ENCODE results near the gene SSR1.
A peak's percentile ranks its signal among the peaks of the same experiment; 100 is the strongest.

The SSR1 gene

GRCh38 chr6:7258231-7258763 is 54.7 kb downstream of the SSR1 start:
- DNase-seq (ENCODE audit: low read depth in 2 of 2): no peak

GRCh38 chr6:7257521-7258230 is 55.3 kb downstream of the SSR1 start:
- no peak for DNase-seq (ENCODE audit: low read depth in 2 of 2)

GRCh38 chr6:7256785-7257184 is 56.2 kb downstream of the SSR1 start:
- DNase-seq (ENCODE audit: low read depth in 2 of 2): no peak

GRCh38 chr6:7255918-7256317 is 57.1 kb downstream of the SSR1 start:
- DNase-seq (ENCODE audit: low read depth in 2 of 2): no peak

- DNase-seq (ENCODE audit: low read depth in 2 of 2): no peak
Measured at GRCh38 chr6:7254980-7255835, 57.8 kb downstream of the SSR1 start.

GRCh38 chr6:7252390-7252789 is 60.6 kb downstream of the SSR1 start:
- DNase-seq (ENCODE audit: low read depth in 2 of 2): no peak

- DNase-seq (ENCODE audit: low read depth in 2 of 2): no peak
Measured at GRCh38 chr6:7251646-7252260, 61.2 kb downstream of the SSR1 start.

GRCh38 chr6:7250812-7251211 is 62.2 kb downstream of the SSR1 start:
- no peak for DNase-seq (ENCODE audit: low read depth in 2 of 2)

GRCh38 chr6:7249946-7250643 is 62.9 kb downstream of the SSR1 start:
- no peak for DNase-seq (ENCODE audit: low read depth in 2 of 2)

GRCh38 chr6:7249391-7249790 is 63.6 kb downstream of the SSR1 start:
- DNase-seq (ENCODE audit: low read depth in 2 of 2): no peak

GRCh38 chr6:7247828-7248227 is 65.2 kb downstream of the SSR1 start:
- DNase-seq (ENCODE audit: low read depth in 2 of 2): no peak

GRCh38 chr6:7247179-7247456 is 65.9 kb downstream of the SSR1 start:
- DNase-seq (ENCODE audit: low read depth in 2 of 2): no peak

GRCh38 chr6:7246401-7247178 is 66.4 kb downstream of the SSR1 start:
- no peak for DNase-seq (ENCODE audit: low read depth in 2 of 2)

GRCh38 chr6:7245668-7246393 is 67.2 kb downstream of the SSR1 start:
- DNase-seq (ENCODE audit: low read depth in 2 of 2): no peak

- DNase-seq (ENCODE audit: low read depth in 2 of 2): peak; percentile 23 to 28
Measured at GRCh38 chr6:7243179-7243981, 69.6 kb downstream of the SSR1 start.

GRCh38 chr6:7242835-7243178 is 70.2 kb downstream of the SSR1 start:
- DNase-seq (ENCODE audit: low read depth in 2 of 2): no peak

GRCh38 chr6:7241709-7242645 is 71.0 kb downstream of the SSR1 start:
- no peak for DNase-seq (ENCODE audit: low read depth in 2 of 2)

- DNase-seq (ENCODE audit: low read depth in 2 of 2): no peak
Measured at GRCh38 chr6:7241160-7241559, 71.8 kb downstream of the SSR1 start.

- no peak for DNase-seq (ENCODE audit: low read depth in 2 of 2)
Measured at GRCh38 chr6:7240351-7240750, 72.6 kb downstream of the SSR1 start.
